Smooth muscle cell (in vitro differentiated cells): ENCODE results near the gene HYAL3. TPM values are rescaled to one million over a fixed set of nuclear protein-coding genes. Genes with fewer than 3 reads are reported as not detected.
"Not testable (repeated sequence)": the region's sequence is repeated elsewhere in the genome, so short reads cannot be mapped to it uniquely, and the experiment has no call there.

Experiments
- DNase-seq: peaks from one replicate; lab custom pipeline; 2025; ENCODE audit not compliant: unreplicated experiment; lab: John Stamatoyannopoulos, UW
- H2AFZ ChIP-seq: fragments of 200-600 bp; sonication (generic); 2 replicates; pipeline ENCODE4 v1.6.0; 2016; ENCODE audit warnings: antibody characterized with exemption, low read depth, mild to moderate bottlenecking
- H3F3A ChIP-seq: fragments of 200-600 bp; sonication (generic); 2 replicates; pipeline ENCODE4 v1.6.0; 2017; ENCODE audit warnings: antibody characterized with exemption, low read depth
- H3K27ac ChIP-seq: fragments of 200-600 bp; sonication (generic); 2 replicates; pipeline ENCODE4 v1.5.1; 2016; ENCODE audit warnings: low read depth, mild to moderate bottlenecking
- H3K27me3 ChIP-seq: fragments of 200-600 bp; sonication (generic); 2 replicates; pipeline ENCODE4 v1.6.1; 2016; ENCODE audit warnings: low read depth, mild to moderate bottlenecking
- H3K36me3 ChIP-seq: fragments of 200-600 bp; sonication (generic); 2 replicates; pipeline ENCODE4 v1.5.1; 2016; ENCODE audit warnings: low read depth
- H3K4me1 ChIP-seq: fragments of 200-600 bp; sonication (generic); 2 replicates; pipeline ENCODE4 v1.5.1; 2016; ENCODE audit warnings: low read depth
- H3K4me2 ChIP-seq: fragments of 200-600 bp; sonication (generic); 2 replicates; pipeline ENCODE4 v1.6.0; 2016; ENCODE audit warnings: mild to moderate bottlenecking
- H3K4me3 ChIP-seq: fragments of 200-600 bp; sonication (generic); 2 replicates; pipeline ENCODE4 v1.5.1; 2016; ENCODE audit warnings: mild to moderate bottlenecking
- H3K79me2 ChIP-seq: fragments of 200-600 bp; sonication (generic); 2 replicates; pipeline ENCODE4 v1.6.0; 2016; ENCODE audit warnings: low read depth, mild to moderate bottlenecking
- H3K9ac ChIP-seq: fragments of 200-600 bp; sonication (generic); 2 replicates; pipeline ENCODE4 v1.6.0; 2016; ENCODE audit warnings: low read depth
- H3K9me3 ChIP-seq: fragments of 200-600 bp; sonication (generic); replicated peaks from 2 replicates; pipeline ENCODE4 v1.5.1; 2016; ENCODE audit warnings: low read depth
- H4K20me1 ChIP-seq: fragments of 200-600 bp; sonication (generic); 2 replicates; pipeline ENCODE4 v1.6.0; 2016; ENCODE audit warnings: low read depth
- CTCF ChIP-seq: fragments of 200-600 bp; sonication (generic); IDR thresholded peaks from 2 replicates; pipeline ENCODE4 v1.5.1; 2017; ENCODE audit warnings: borderline replicate concordance, mild to moderate bottlenecking, antibody characterized with exemption; ENCODE audit not compliant: insufficient read depth, poor library complexity, severe bottlenecking
- WGBS: methylation state at CpG from one replicate; pipeline ENCODE4 v1.1.7; 2016; ENCODE audit warnings: low lambda C conversion rate; 5-methylcytosine and 5-hydroxymethylcytosine counted together
- polyA plus RNA-seq: library from polyadenylated mRNA; unstranded; fragments of >200 nt; fragmentation: Nextera tagmentation; extraction: Ambion mirVana; gene quantifications from 2 replicates; pipeline ENCODE4 v1.2.1, GENCODE V29; 2016
- total RNA-seq: library from RNA; depleted of rRNA; stranded (reverse); fragments of >200 nt; gene quantifications from 2 replicates; pipeline ENCODE4 v1.2.3, GENCODE V29; 2014

Gene HYAL3
- total and polyA plus RNA-seq, 2 experiments from 2014 or later = 2.5 to 3.7 TPM

GRCh38 chr3:50286322-50287227, 12.6 kb downstream of the HYAL3 start:
- Histone ChIP-seq H3K36me3 (no peaks in the 10 kb centered on the region), H4K20me1 (no peaks in the 10 kb centered on the region), H3K4me2 (no peak overlapping the region), H3K9ac (no peak overlapping the region), H3K27me3 (no peaks in the 10 kb centered on the region), H3K27ac (no peak overlapping the region), H3K79me2 (peaks cover 5% of the 10 kb centered on the region), H3K4me1 (peaks cover 6% of the 10 kb centered on the region), H2AFZ (no peak overlapping the region), H3F3A (no peaks in the 10 kb centered on the region), H3K9me3 (no peaks in the 10 kb centered on the region), H3K4me3 (no peak overlapping the region)
- WGBS = 95% methylated on average over 28 of the region's 28 CpGs
- no peak for DNase-seq
- TF ChIP-seq CTCF = no peak

- H3K79me2 ChIP-seq, H3K27me3 ChIP-seq, H2AFZ ChIP-seq, H3K4me3 ChIP-seq, H3K36me3 ChIP-seq, H3K9me3 ChIP-seq, H3K9ac ChIP-seq, H3K4me1 ChIP-seq, DNase-seq, H4K20me1 ChIP-seq, H3K27ac ChIP-seq, H3F3A ChIP-seq, H3K4me2 ChIP-seq: not testable (repeated sequence)
- 89% methylated on average over 6 of the region's 6 CpGs for WGBS
These were observed 15.1 kb downstream of the HYAL3 start for GRCh38 chr3:50284121-50284520.

- H4K20me1 ChIP-seq = peaks cover 8% of the 10 kb centered on the region
- H3K79me2 ChIP-seq = no peaks in the 10 kb centered on the region
- DNase-seq = no peak
- no peak overlapping the region for H3K27ac ChIP-seq
- no peak overlapping the region for H2AFZ ChIP-seq
- H3K36me3 ChIP-seq = no peaks in the 10 kb centered on the region
- no peaks in the 10 kb centered on the region for H3K9me3 ChIP-seq
- 92% methylated on average over 8 of the region's 8 CpGs for WGBS
- H3F3A ChIP-seq = no peaks in the 10 kb centered on the region
- H3K9ac ChIP-seq = no peak overlapping the region
- no peak overlapping the region for H3K4me3 ChIP-seq
- peaks cover 27% of the 10 kb centered on the region for H3K27me3 ChIP-seq
- no peak for TF ChIP-seq CTCF
- H3K4me2 ChIP-seq = no peak overlapping the region
- no peaks in the 10 kb centered on the region for H3K4me1 ChIP-seq
These were observed 19.8 kb downstream of the HYAL3 start for GRCh38 chr3:50279255-50280016.

- TF ChIP-seq CTCF = no peak
- no peaks in the 10 kb centered on the region for H3K4me1 ChIP-seq
- H3K9me3 ChIP-seq = no peaks in the 10 kb centered on the region
- DNase-seq = no peak
- H3K27me3 ChIP-seq = peaks cover 33% of the 10 kb centered on the region
- no peaks in the 10 kb centered on the region for H3F3A ChIP-seq
- peaks cover 8% of the 10 kb centered on the region for H4K20me1 ChIP-seq
- H3K4me2 ChIP-seq = no peak within 1 kb of the TSS
- H3K4me3 ChIP-seq = no peak within 1 kb of the TSS
- H3K27ac ChIP-seq = no peak within 1 kb of the TSS
- no peaks in the 10 kb centered on the region for H3K36me3 ChIP-seq
- H3K79me2 ChIP-seq = no peaks in the 10 kb centered on the region
- 86% methylated on average over 2 of the region's 2 CpGs for WGBS
- no peak within 1 kb of the TSS for H3K9ac ChIP-seq
- H2AFZ ChIP-seq = no peak within 1 kb of the TSS
These were observed 20.4 kb downstream of the HYAL3 start, which contains the start of gene LSMEM2 for GRCh38 chr3:50278880-50279224. Gene LSMEM2, plus strand, starts transcription at chr3:50279087. Its CDS starts 27 bp downstream, at chr3:50279114.
